ENCODE measurements around the gene TRAF2.

DNA sequence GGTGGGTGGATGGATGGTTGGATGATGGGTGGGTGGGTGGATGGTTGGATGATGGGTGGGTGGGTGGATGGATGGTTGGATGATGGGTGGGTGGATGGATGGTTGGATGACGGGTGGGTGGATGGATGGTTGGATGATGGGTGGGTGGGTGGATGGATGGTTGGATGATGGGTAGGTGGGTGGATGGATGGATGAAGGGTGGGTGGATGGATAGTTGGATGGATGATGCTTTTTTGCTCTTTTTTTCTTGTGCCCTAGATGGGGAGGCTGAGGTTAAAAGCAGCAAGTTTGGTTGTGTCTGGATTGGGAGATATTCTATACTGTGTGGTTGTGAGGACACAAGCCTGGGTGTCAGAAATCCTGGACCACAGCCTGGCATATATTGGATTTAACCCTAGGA is 71.1 kb downstream of the TRAF2 start:
- TF ChIP-seq, protein P1, sequence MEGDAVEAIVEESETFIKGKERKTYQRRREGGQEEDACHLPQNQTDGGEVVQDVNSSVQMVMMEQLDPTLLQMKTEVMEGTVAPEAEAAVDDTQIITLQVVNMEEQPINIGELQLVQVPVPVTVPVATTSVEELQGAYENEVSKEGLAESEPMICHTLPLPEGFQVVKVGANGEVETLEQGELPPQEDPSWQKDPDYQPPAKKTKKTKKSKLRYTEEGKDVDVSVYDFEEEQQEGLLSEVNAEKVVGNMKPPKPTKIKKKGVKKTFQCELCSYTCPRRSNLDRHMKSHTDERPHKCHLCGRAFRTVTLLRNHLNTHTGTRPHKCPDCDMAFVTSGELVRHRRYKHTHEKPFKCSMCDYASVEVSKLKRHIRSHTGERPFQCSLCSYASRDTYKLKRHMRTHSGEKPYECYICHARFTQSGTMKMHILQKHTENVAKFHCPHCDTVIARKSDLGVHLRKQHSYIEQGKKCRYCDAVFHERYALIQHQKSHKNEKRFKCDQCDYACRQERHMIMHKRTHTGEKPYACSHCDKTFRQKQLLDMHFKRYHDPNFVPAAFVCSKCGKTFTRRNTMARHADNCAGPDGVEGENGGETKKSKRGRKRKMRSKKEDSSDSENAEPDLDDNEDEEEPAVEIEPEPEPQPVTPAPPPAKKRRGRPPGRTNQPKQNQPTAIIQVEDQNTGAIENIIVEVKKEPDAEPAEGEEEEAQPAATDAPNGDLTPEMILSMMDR (conservative IDR thresholded peaks at IDR 0.05; ENCODE audit: low read depth, low read length) = no peak
- no peak for TF ChIP-seq EZH2phosphoT487 (IDR thresholded peaks at IDR 0.05; ENCODE audit: borderline replicate concordance, low read length)

Measured in PC-3 (cell line).